Smooth muscle cell (in vitro differentiated cells): ENCODE data around the gene RPGR. TPM values are rescaled to one million over a fixed set of nuclear protein-coding genes. Genes with fewer than 3 reads are reported as not detected.

ENCODE experiments used
- DNase-seq: peaks from one replicate; lab custom pipeline; 2025; ENCODE audit not compliant: unreplicated experiment; lab: John Stamatoyannopoulos, UW
- H2AFZ ChIP-seq: fragments of 200-600 bp; sonication (generic); 2 replicates; pipeline ENCODE4 v1.6.0; 2016; ENCODE audit warnings: antibody characterized with exemption, low read depth, mild to moderate bottlenecking
- H3F3A ChIP-seq: fragments of 200-600 bp; sonication (generic); 2 replicates; pipeline ENCODE4 v1.6.0; 2017; ENCODE audit warnings: antibody characterized with exemption, low read depth
- H3K27ac ChIP-seq: fragments of 200-600 bp; sonication (generic); 2 replicates; pipeline ENCODE4 v1.5.1; 2016; ENCODE audit warnings: low read depth, mild to moderate bottlenecking
- H3K27me3 ChIP-seq: fragments of 200-600 bp; sonication (generic); 2 replicates; pipeline ENCODE4 v1.6.1; 2016; ENCODE audit warnings: low read depth, mild to moderate bottlenecking
- H3K36me3 ChIP-seq: fragments of 200-600 bp; sonication (generic); 2 replicates; pipeline ENCODE4 v1.5.1; 2016; ENCODE audit warnings: low read depth
- H3K4me1 ChIP-seq: fragments of 200-600 bp; sonication (generic); 2 replicates; pipeline ENCODE4 v1.5.1; 2016; ENCODE audit warnings: low read depth
- H3K4me2 ChIP-seq: fragments of 200-600 bp; sonication (generic); 2 replicates; pipeline ENCODE4 v1.6.0; 2016; ENCODE audit warnings: mild to moderate bottlenecking
- H3K4me3 ChIP-seq: fragments of 200-600 bp; sonication (generic); 2 replicates; pipeline ENCODE4 v1.5.1; 2016; ENCODE audit warnings: mild to moderate bottlenecking
- H3K79me2 ChIP-seq: fragments of 200-600 bp; sonication (generic); 2 replicates; pipeline ENCODE4 v1.6.0; 2016; ENCODE audit warnings: low read depth, mild to moderate bottlenecking
- H3K9ac ChIP-seq: fragments of 200-600 bp; sonication (generic); 2 replicates; pipeline ENCODE4 v1.6.0; 2016; ENCODE audit warnings: low read depth
- H3K9me3 ChIP-seq: fragments of 200-600 bp; sonication (generic); replicated peaks from 2 replicates; pipeline ENCODE4 v1.5.1; 2016; ENCODE audit warnings: low read depth
- H4K20me1 ChIP-seq: fragments of 200-600 bp; sonication (generic); 2 replicates; pipeline ENCODE4 v1.6.0; 2016; ENCODE audit warnings: low read depth
- WGBS: methylation state at CpG from one replicate; pipeline ENCODE4 v1.1.7; 2016; ENCODE audit warnings: low lambda C conversion rate; 5-methylcytosine and 5-hydroxymethylcytosine counted together
- polyA plus RNA-seq: library from polyadenylated mRNA; unstranded; fragments of >200 nt; fragmentation: Nextera tagmentation; extraction: Ambion mirVana; gene quantifications from 2 replicates; pipeline ENCODE4 v1.2.1, GENCODE V29; 2016
- total RNA-seq: library from RNA; depleted of rRNA; stranded (reverse); fragments of >200 nt; gene quantifications from 2 replicates; pipeline ENCODE4 v1.2.3, GENCODE V29; 2014
- TF ChIP-seq, protein P1 (sequence below): fragments of 200-600 bp; sonication (generic); IDR thresholded peaks from 2 replicates; pipeline ENCODE4 v1.5.1; 2017; ENCODE audit warnings: borderline replicate concordance, mild to moderate bottlenecking, antibody characterized with exemption; ENCODE audit not compliant: insufficient read depth, poor library complexity, severe bottlenecking

Gene RPGR
- total and polyA plus RNA-seq, 2 experiments from 2014 or later = 2.4 to 11.5 TPM

DNA sequence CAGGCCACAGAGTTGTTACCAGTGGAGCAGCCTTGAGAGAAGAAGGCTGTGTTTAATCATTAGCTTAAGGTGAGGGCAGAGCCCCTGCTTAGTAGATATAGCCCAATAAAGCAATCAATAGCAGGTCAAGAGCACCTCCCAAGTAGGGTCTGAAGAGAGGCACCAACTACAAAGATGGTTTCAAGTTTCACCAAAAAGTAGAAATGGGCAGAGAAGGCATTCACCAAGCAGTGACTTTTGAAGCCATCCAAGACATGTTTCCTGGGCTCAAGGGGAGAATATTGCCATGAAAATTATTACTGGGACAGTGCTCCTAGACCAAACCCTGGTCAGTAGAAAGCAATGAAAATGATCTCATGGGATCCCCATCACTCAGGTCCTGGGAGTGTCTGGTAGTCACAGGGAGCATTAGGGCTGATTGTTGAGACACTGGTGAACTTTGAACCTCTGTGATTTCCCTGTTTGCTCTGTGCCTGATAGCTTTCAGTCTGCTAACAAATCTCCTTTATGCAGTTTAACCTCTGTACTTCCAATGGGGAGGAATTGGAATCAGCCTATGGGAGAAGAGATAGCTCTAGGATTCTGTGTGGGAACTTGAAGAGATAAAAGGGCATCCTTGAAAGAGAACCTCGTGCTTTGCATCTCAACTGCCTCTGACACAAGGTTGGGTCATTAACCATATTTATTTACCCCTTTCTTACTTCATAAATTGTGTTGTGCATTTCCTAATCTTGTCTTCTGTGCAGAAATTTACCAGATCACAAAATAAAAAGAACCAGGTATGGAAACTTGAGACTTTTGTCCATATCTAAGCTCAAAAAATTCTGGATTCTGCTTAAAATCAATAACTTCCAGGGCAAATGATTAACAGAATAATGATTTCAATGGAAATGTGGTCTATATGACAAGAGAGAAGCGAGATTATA is 15.8 kb upstream of the RPGR start:
- no peak for DNase-seq

DNA sequence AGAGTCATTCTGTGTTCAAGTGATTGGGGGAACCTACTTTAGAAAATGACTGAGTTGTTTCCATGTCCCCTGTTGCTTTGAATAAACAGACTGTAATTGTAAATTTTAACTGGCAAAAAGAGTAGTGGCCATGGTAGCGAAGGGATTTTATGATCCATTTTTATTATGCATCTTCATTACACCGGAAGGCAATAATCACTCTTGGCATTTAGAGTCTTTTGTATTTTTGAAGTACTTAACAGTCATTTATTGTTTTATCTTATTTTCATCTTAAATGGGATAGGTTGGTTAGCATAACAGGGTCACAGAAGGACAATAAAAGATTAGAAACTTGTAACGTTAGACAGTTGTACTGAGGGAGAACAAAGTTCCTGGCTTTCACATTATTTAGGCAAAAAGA is 14.1 kb upstream of the RPGR start:
- H3K27ac ChIP-seq = no peak overlapping the region
- no peak overlapping the region for H2AFZ ChIP-seq
- no peaks in the 10 kb centered on the region for H3K36me3 ChIP-seq
- TF ChIP-seq, protein P1, sequence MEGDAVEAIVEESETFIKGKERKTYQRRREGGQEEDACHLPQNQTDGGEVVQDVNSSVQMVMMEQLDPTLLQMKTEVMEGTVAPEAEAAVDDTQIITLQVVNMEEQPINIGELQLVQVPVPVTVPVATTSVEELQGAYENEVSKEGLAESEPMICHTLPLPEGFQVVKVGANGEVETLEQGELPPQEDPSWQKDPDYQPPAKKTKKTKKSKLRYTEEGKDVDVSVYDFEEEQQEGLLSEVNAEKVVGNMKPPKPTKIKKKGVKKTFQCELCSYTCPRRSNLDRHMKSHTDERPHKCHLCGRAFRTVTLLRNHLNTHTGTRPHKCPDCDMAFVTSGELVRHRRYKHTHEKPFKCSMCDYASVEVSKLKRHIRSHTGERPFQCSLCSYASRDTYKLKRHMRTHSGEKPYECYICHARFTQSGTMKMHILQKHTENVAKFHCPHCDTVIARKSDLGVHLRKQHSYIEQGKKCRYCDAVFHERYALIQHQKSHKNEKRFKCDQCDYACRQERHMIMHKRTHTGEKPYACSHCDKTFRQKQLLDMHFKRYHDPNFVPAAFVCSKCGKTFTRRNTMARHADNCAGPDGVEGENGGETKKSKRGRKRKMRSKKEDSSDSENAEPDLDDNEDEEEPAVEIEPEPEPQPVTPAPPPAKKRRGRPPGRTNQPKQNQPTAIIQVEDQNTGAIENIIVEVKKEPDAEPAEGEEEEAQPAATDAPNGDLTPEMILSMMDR = no peak
- H3F3A ChIP-seq = no peaks in the 10 kb centered on the region
- no peaks in the 10 kb centered on the region for H3K9me3 ChIP-seq
- H3K4me1 ChIP-seq = no peaks in the 10 kb centered on the region
- H3K9ac ChIP-seq = no peak overlapping the region
- no peak for DNase-seq
- no peaks in the 10 kb centered on the region for H3K79me2 ChIP-seq
- no peaks in the 10 kb centered on the region for H4K20me1 ChIP-seq
- H3K27me3 ChIP-seq = no peaks in the 10 kb centered on the region
- H3K4me3 ChIP-seq = no peak overlapping the region
- H3K4me2 ChIP-seq = no peak overlapping the region
- WGBS = 74% methylated on average over 3 of the region's 3 CpGs

More for the DNA sequence above, 15.8 kb upstream of the RPGR start:
- Histone ChIP-seq H2AFZ (no peak overlapping the region), H3K36me3 (no peaks in the 10 kb centered on the region), H3K4me2 (no peak overlapping the region), H4K20me1 (no peaks in the 10 kb centered on the region), H3F3A (no peaks in the 10 kb centered on the region), H3K9ac (no peak overlapping the region), H3K27ac (no peak overlapping the region), H3K79me2 (no peaks in the 10 kb centered on the region), H3K4me3 (peak overlapping the region; percentile 5), H3K4me1 (no peaks in the 10 kb centered on the region), H3K27me3 (no peaks in the 10 kb centered on the region), H3K9me3 (no peaks in the 10 kb centered on the region)
- WGBS = 48% methylated on average over 2 of the region's 2 CpGs
- TF ChIP-seq, protein P1 = no peak

DNA sequence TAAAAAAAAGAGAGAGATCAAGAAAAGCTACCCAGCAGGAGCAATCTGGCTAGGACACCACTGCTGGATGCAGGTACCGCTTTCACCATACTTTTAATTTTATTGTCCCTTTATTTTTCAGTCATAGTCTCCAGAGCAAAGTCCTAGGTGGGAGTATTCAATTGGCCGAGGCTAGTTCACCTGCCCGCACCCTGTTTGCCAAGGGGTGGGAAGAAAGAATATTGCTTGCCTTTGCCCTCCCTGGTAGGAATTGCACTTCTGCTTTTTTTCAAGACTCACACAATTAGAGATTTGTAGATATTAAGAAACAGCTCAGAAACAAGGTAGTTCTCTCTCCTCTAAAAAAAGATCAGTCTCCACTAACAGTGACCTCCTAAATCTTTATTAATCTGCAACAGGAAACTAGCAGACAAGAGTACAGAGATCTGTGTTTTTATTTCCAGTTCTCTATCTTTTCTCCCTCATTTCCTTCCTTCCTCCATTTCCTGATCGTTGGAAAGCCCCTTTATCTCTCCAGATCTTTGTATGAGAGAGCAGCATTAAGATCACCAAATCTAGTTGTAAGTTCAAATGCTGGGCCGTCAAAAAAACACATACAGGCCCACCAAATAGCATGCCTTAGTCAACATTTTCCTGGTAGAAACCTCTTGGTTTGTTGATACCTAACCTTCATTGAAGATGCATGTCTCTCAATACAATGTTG is 9.4 kb upstream of the RPGR start:
- no peak overlapping the region for H3K27ac ChIP-seq
- no peak overlapping the region for H3K9ac ChIP-seq
- no peaks in the 10 kb centered on the region for H3K36me3 ChIP-seq
- H2AFZ ChIP-seq = no peak overlapping the region
- H3F3A ChIP-seq = no peaks in the 10 kb centered on the region
- no peaks in the 10 kb centered on the region for H3K4me1 ChIP-seq
- H3K4me2 ChIP-seq = no peak overlapping the region
- TF ChIP-seq, protein P1 = no peak
- WGBS = 70% methylated on average over 5 of the region's 5 CpGs
- H3K9me3 ChIP-seq = no peaks in the 10 kb centered on the region
- no peak for DNase-seq
- no peaks in the 10 kb centered on the region for H4K20me1 ChIP-seq
- no peaks in the 10 kb centered on the region for H3K27me3 ChIP-seq
- H3K4me3 ChIP-seq = no peak overlapping the region
- H3K79me2 ChIP-seq = no peaks in the 10 kb centered on the region
